SH-SY5Y (cell line): ENCODE data around the gene NME7.

Experiments used
- GATA2 ChIP-seq: IDR thresholded peaks from 2 replicates; pipeline ENCODE4 v1.6.1; 2011; ENCODE audit warnings: mild to moderate bottlenecking, low read depth, low read length
- GATA3 ChIP-seq: IDR thresholded peaks from 2 replicates; pipeline ENCODE4 v1.6.1; 2011; ENCODE audit warnings: low read depth, mild to moderate bottlenecking, low read length, moderate library complexity

- no peak for TF ChIP-seq GATA2
- TF ChIP-seq GATA3: no peak
These were observed 38.2 kb downstream of the NME7 start for GRCh38 chr1:169329383-169329782.
